Right forelimb (tissue), 1 donor: ENCODE data around the gene LHB.
"Not testable (repeated sequence)": the region's sequence is repeated elsewhere in the genome, so short reads cannot be mapped to it uniquely, and the experiment has no call there.

Experiments
- DNase-seq: peaks from one replicate; pipeline ENCODE4 v3.0.0-alpha.2; 2018

Gene LHB

GRCh38 chr19:49036815-49037214 lies 19.9 kb upstream of the LHB start, which contains the start of gene CGB1:
TSS of gene CGB1 (minus strand) at chr19:49036895. CDS start at chr19:49036711, 184 bp downstream.
- not testable (repeated sequence) for DNase-seq

- DNase-seq, result not testable (repeated sequence)
Observed at GRCh38 chr19:49031642-49032301, 14.9 kb upstream of the LHB start, which contains the start of gene CGB2. TSS of gene CGB2 (plus strand) at chr19:49031890. CDS start at chr19:49032096, 206 bp downstream.

DNA sequence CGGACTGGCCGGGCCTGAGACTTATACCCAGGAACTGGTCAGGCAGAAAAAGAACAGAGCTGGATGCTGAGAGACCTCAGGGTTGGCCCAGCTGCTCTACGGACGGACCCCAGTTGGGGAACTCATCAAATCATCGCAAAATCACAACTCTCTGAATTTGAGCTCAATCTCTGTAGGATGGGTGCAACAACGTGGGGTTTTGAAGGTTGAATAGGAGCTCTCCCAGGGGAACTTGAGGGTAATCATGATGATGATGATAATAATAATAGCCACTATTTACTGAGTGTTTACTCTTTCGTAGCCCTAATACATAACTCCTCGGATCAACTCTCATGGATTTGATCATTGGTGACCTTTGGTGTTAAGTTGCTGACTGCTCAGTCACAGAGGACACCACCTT lies 13.4 kb upstream of the LHB start:
- not testable (repeated sequence) for DNase-seq

DNA sequence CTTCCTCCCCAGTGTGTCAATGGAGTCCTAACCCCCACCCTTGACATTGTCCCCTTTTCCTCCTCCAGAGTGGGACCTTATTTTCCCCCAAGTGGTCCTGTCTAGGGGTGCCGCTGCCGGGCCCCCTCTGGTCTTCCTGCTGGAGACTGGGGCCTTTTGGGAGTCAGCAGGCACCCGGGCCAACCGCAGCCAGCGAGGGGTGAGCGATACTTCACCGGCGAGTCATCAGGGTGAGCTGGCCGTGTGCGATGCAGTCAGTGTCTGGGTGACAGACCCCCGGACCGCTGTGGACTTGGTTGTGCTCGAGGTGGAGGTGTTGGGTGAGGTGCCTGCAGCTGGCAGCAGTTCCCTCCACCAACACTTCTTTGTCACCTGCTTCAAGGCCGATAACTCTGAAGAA lies 12.9 kb upstream of the LHB start:
- not testable (repeated sequence) for DNase-seq

DNA sequence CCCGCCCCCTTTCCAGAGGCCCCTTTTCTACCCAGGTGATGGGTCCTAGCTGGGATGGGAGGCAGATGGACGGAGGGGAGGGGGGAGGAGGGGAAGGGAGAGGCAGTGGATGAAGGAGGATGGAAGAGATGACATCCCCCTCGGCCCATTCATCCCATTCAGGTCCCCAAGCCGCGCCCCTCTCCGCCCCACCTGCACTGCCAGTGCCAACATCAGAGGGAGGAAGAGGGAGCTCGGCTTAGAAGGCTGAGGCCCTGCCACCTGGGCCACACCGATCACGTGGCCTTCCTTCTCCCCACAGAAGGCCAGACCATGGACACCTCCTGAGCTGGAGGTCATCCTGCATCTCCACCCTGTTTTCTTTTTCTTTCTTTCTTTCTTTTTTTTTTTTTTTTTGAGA lies 11.8 kb upstream of the LHB start:
- DNase-seq, result not testable (repeated sequence)

GRCh38 chr19:49025599-49025998 lies 8.7 kb upstream of the LHB start:
- DNase-seq, result not testable (repeated sequence)

GRCh38 chr19:49025088-49025487 lies 8.2 kb upstream of the LHB start:
- not testable (repeated sequence) for DNase-seq

GRCh38 chr19:49024233-49024632 lies 7.3 kb upstream of the LHB start, which contains the start of gene CGB3:
TSS of gene CGB3 (minus strand) at chr19:49024333. CDS start at chr19:49023971, 362 bp downstream.
- not testable (repeated sequence) for DNase-seq

GRCh38 chr19:49022116-49022515 lies 5.2 kb upstream of the LHB start:
- DNase-seq, result no peak

DNA sequence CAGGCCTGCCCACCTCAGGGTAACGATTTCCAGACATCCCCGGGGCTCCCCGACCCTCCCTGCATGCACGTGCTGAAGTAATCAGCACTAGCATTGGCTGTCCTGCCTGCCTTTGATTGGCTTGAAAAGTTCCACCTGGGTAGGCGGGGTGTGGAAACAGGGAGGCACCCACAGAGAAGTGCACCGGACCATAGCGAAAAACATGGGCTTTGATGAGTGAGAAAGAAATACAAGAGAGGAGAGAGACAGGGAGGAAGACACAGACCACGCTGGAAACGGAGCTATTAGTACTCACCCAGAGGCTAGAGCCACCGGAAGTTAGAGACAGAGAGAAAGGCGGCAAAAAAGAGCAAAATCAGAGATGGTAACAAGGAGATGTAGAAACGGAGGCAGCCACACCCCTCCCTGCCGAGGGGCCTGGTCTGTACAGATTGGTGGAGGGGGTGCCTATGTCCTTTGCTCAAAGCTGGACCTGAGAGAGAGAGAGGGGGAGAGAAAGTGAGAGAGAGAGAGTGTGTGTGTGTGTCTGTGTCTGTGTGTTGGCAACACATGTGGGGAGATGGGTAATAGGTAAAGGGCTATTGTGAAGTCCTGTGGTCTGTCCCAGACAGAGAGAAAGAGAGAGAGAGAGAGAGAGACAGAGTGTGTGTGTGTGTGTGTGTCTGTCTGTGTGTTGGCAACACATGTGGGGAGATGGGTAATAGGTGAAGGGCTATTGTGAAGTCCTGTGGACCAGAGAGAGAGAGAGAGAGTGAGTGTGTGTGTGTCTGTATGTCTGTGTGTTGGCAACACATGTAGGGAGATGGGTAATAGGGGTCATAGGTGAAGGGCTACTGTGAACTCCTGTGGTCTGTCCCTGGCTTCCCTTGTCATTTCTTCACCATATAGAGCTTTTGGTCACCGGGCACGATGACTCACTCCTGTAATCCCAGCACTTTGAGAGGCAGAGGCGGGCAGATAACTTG lies 4.3 kb upstream of the LHB start:
- DNase-seq, result no peak

DNA sequence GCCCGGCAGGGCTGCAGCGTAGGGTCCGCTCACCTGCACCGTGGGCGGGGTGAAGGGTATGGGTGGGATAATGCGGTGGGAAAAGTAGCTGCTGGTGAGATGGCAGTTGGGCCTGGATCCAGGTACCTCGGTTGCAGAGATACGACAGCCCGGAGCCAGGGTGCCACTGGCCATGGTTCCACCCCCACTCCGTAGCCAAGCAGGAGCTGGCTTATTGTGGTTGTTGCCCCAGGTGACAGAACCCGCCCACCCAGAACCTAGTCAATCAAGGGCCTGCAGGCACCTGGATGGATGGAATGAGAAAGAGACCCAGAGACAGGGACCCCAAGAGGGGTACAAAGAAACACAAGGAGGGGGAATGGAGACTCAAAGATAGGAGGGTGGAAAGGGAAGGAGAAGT lies 3.5 kb upstream of the LHB start:
- DNase-seq, result no peak

- no peak for DNase-seq
Observed at GRCh38 chr19:49019242-49019932, 2.5 kb upstream of the LHB start.

- not testable (repeated sequence) for DNase-seq
Observed at GRCh38 chr19:49018388-49019241, 1.7 kb upstream of the LHB start.

DNA sequence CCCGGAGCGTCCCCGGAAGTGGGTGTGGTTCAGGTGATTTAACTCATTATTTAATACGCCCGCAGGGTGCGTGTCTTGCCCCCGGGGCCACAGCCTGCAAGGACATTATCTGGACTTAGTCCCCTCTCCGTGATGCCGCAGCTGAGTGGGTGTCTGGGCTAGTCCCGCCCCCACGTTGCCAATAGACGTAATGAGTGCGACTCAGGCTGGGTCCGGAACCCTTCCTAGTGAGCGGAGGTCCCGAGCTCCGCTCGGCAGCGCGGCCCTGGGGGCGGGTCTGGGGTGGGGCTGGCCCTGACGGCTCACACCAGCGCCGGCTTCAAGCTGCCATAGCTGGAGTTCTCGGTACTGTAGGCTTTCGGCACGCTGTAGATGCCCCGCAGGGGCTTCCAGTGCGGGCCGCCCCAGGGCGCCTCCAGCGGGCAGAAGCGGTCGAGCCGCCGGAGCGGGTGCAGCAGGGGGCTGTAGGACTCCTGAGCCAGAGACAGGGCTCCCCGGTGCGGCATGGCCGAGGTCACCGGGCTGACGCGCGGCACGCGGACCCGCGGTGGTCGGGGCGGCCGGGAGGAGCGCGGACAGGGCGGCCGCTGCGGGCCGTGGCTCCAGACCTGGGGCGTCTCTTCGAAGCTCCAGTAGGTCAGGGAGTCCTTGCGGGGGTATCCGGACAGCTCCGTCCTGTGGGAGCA lies 918 bp upstream of the LHB start:
- DNase-seq, result peak; percentile 60

DNA sequence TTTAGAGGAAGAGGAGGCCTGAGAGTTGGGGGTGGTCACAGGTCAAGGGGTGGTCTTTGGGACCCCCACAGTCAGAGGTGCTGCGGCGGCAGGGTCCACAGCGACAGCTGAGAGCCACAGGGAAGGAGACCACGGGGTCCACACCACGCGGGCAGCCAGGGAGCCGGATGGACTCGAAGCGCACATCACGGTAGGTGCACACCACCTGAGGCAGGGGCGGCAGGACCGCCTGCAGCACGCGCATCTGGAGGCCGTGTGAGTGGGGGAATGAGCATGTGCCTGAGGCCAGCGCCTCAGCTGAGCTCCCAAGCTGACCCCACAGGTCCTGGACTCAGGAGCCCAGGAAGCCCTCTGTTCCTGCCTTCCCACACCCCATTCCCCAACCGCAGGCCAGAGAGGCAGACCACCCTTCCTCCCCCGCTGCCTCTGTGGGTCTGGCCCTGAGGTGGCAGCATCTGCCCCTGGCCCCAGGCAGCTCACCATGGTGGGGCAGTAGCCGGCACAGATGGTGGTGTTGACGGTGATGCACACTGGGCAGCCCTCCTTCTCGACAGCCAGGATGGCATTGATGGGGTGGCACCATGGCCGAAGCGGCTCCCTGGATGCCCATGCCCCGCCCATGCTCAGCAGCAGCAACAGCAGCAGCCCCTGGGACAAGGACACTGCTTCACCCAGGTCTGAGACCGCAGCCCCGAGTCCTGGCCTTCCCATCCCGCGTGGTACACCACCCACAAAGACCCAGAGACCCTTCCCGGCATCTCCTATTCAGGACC lies 638 bp downstream of the LHB start:
- no peak for DNase-seq

DNA sequence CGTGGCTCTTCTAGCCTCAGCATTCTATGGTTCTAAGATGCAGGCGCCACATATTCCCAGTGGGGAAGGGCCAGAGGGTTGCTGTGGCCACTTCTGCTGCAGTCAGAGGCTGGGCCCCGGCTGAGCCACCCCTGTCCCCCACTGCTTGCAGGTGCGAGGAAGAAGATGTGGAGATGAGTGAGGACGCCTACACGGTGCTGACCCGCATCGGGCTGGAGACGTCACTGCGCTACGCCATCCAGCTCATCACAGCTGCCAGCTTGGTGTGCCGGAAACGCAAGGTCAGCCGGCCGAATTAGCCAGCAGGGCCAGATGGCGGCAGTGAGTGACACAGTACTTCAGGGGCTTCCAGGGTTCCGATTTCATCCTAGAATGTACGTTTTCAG lies 2.0 kb downstream of the LHB start:
- no peak for DNase-seq

DNA sequence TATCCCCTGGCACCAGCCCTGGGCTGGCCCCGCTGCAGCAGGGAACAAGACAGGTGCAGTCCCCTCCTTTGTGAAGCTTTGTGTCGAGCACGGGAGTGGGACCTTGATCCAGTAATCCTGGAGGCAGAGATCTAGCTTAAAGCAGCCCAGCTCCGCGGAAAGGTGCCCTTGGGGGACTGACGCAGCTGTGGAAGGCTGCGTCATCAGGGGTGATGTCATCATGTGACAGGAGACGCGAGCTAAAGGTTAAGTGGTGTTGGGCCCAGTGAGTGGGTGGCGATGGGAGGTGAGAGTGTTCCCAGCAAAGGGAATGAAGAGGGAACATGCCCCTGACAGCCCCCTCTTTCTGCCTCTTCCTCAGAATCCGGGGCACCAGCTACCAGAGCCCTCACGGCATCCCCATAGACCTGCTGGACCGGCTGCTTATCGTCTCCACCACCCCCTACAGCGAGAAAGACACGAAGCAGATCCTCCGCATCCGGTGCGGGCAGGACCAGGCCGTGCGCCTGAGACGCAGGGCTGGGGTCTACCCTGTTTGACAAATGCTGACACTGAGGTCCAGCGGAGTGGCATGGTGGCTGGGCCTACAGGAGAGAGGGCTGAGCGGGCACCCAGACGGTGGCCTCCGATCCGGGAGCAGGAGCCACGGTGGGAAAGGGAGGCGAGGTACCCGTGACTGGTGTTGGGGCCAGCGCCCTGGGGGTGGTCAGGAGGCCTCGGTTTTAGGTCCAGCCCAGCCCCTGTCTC lies 2.6 kb downstream of the LHB start:
- no peak for DNase-seq

DNA sequence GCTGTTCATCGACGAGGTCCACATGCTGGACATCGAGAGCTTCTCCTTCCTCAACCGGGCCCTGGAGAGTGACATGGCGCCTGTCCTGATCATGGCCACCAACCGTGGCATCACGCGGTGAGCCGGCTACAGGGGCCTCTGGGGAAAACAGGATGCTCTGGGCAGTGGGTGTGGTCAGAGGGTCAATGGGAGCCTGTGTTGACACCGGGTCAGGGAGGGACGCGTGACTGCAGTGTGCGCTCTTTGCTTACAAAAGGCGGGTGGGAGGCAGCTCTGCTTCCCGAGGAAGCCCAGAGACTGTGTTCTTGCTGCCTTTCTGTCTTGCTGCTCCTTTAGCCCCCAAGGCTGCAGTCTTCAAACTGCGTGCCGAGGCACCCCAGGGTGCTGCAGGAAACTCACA lies 5.7 kb downstream of the LHB start:
- DNase-seq, result no peak

GRCh38 chr19:49010453-49010852 lies 6.4 kb downstream of the LHB start:
- no peak for DNase-seq

GRCh38 chr19:49009828-49010227 lies 7.1 kb downstream of the LHB start:
- no peak for DNase-seq
